ENCODE results near the gene PAX7. TPM values are rescaled to one million over a fixed set of nuclear protein-coding genes. Genes with fewer than 3 reads are reported as not detected.

PAX7 gene
- total RNA-seq, 4 donors from 2014 or later, result not detected

- Histone ChIP-seq H3K4me3 (no peak overlapping the region), H3K27me3 (peaks cover 7 to 100% of the 10 kb centered on the region in 2 donors), H3K4me1 (peaks cover 0 to 47% (median 3%) of the 10 kb centered on the region in 4 donors), H3K9me3 (no peaks in the 10 kb centered on the region), H3K27ac (no peak overlapping the region), H3K36me3 (no peaks in the 10 kb centered on the region)
- DNase-seq (ENCODE audit: low spot score in 2 of 2), result no peak
- TF ChIP-seq POLR2A (IDR thresholded peaks at IDR 0.05) (no peak), EP300 (IDR thresholded peaks at IDR 0.05) (no peak), CTCF (IDR thresholded peaks at IDR 0.05) (no peak)
- WGBS, 2 donors, result 8 to 12% methylated on average over 6 of the region's 6 CpGs
These were observed 8.3 kb downstream of the PAX7 start for GRCh38 chr1:18638835-18639364.

GRCh38 chr1:18639368-18640055 is 8.9 kb downstream of the PAX7 start:
- peaks cover 0 to 53% (median 3%) of the 10 kb centered on the region in 4 donors for H3K4me1 ChIP-seq
- H3K27me3 ChIP-seq, result peaks cover 7 to 100% of the 10 kb centered on the region in 2 donors
- H3K36me3 ChIP-seq, result no peaks in the 10 kb centered on the region
- 8 to 9% methylated on average over 10 of the region's 10 CpGs for WGBS, 2 donors
- H3K4me3 ChIP-seq, result no peak overlapping the region
- DNase-seq (ENCODE audit: low spot score in 2 of 2), result no peak
- H3K9me3 ChIP-seq, result no peaks in the 10 kb centered on the region
- TF ChIP-seq POLR2A (IDR thresholded peaks at IDR 0.05), result no peak
- no peak for TF ChIP-seq EP300 (IDR thresholded peaks at IDR 0.05)
- TF ChIP-seq CTCF (IDR thresholded peaks at IDR 0.05), result no peak
- no peak overlapping the region for H3K27ac ChIP-seq

- 3% methylated on average over 40 to 43 of the region's 43 CpGs for WGBS, 2 donors
These were observed 9.8 kb downstream of the PAX7 start for GRCh38 chr1:18640228-18641004.

GRCh38 chr1:18641005-18641941 is 10.6 kb downstream of the PAX7 start:
- H3K9me3 ChIP-seq, result no peaks in the 10 kb centered on the region
- H3K4me1 ChIP-seq, result peaks cover 0 to 65% (median 3%) of the 10 kb centered on the region in 4 donors
- no peak for DNase-seq (ENCODE audit: low spot score in 2 of 2)
- no peak for TF ChIP-seq CTCF (IDR thresholded peaks at IDR 0.05)
- TF ChIP-seq POLR2A (IDR thresholded peaks at IDR 0.05), result no peak
- no peak for TF ChIP-seq EP300 (IDR thresholded peaks at IDR 0.05)
- no peak overlapping the region for H3K27ac ChIP-seq
- H3K36me3 ChIP-seq, result no peaks in the 10 kb centered on the region
- H3K4me3 ChIP-seq, result no peak overlapping the region
- H3K27me3 ChIP-seq, result peaks cover 7 to 100% of the 10 kb centered on the region in 2 donors
- 4% methylated on average over 48 to 49 of the region's 49 CpGs for WGBS, 2 donors

More at GRCh38 chr1:18640228-18641004, 9.8 kb downstream of the PAX7 start:
- H3K27me3 ChIP-seq, result peaks cover 7 to 100% of the 10 kb centered on the region in 2 donors
- peaks cover 0 to 60% (median 3%) of the 10 kb centered on the region in 4 donors for H3K4me1 ChIP-seq
- TF ChIP-seq EP300 (IDR thresholded peaks at IDR 0.05), result no peak
- no peak for TF ChIP-seq CTCF (IDR thresholded peaks at IDR 0.05)
- TF ChIP-seq POLR2A (IDR thresholded peaks at IDR 0.05), result no peak
- no peak overlapping the region for H3K4me3 ChIP-seq
- no peaks in the 10 kb centered on the region for H3K9me3 ChIP-seq
- H3K27ac ChIP-seq, result no peak overlapping the region
- DNase-seq (ENCODE audit: low spot score in 2 of 2), result no peak
- no peaks in the 10 kb centered on the region for H3K36me3 ChIP-seq
